Stimulated activated CD4-positive, alpha-beta T cell treated with anti-CD3 and anti-CD28 coated beads, Interleukin-4, amount 100 ng/mL, for 24 hours (primary cell): ENCODE results near the gene PLEKHG1.
A peak's percentile ranks its signal among the peaks of the same experiment; 100 is the strongest.

ENCODE experiments used
- DNase-seq: peaks from one replicate; pipeline ENCODE4 v3.0.0-alpha.2; 2020

Gene PLEKHG1

DNA sequence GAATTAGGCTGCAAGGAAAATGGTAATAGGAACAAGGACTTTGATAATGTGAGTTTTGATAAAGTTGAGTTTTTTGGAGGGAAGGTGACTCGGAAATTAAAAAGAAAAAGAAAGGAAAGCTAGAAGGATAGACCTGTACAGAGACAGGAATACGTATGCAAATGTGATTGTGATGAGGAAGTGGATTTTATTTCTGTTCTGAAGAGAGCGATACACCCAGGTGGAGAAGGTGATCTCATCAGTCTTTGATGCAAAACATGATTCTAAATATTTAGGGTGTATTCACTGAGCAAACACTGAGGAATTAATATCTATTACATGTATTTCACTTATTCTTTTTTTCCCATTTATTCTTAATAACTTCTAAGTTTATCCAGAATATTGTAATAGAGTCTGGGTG, 9.2 kb upstream of the PLEKHG1 start:
- no peak for DNase-seq

DNA sequence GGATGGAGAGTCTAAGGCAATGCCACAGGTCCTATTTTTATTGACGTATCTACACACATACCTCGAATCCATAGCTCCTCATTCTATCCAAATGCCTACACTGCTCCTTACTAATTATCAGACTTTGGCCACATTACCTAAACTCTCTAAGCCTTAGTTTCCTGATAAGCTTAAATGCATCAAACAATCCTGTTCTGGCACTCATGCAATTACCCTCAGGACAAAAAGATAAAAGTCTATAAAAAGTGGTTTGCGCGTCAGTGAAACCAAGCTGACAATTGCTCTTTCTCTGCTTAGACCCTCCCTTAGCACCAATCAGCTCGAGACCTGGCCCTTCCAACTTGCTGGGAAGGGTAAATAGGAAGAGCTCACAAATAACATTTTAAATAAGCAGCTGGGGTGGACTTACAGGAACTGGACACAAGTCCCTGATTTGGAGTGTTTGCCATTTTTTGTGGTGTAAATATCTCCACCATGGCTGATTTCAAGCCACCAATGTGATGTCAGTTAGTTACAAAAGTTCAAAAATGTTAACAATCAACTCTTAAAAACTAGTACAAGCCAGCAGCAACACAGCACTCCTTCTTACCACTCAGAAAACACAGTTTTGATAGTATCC, 7.2 kb upstream of the PLEKHG1 start:
- no peak for DNase-seq

DNA sequence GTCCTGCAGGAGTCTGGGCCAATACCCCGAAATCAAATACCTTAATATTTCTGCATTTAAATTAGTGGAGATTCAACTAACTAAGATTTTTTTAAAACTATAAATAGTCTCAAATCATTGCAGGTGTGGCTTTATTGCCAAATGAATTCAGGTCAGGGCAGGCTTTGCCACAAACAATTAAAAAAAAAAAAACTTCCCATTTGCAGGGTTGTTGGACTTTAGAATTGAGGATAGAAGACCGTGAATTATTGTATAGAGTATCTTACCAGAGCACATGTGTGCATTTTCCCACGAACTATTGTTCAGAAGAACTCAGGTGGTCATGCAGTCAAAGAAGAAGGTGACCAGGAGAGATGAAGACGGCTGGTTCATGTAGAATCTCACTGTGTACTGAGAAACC, 6.6 kb upstream of the PLEKHG1 start:
- no peak for DNase-seq

DNA sequence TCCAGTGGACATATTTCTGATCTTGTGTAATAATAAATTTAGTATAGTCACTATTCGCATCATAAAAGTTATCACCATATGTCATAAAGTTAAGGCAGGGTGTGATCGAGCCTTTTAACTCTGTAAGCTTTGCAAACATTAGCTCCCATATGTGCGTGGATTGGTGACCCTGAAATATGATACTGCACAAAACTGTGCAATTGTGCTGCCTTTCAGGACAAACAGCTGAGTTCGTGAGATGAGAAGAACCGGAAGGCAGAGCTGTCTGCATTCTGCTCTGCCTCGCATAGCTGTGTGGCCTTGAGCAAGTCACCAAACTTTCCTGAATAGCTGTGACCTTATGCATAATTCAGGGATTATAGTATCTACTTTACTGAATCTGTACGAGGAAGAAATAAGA, 3.2 kb upstream of the PLEKHG1 start:
- DNase-seq: no peak

DNA sequence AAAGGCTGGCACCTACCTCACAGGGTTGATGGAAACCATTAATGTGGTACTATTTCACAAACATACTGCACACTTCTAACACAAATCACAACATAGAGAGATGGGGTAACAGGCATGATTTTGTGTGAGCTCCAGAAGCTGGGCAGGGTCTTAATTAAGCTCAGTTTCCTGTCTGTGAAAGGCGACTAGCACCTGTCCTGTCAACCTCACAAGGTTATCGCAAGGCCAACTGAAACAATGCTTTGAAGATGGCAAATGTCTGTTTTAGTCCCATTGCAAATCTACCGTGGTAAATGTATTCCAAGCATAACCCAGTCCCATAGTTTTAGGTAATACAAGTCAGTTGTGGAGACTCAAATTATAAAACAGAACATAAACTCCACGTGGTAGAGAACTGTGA, 1.3 kb upstream of the PLEKHG1 start:
- no peak for DNase-seq

DNA sequence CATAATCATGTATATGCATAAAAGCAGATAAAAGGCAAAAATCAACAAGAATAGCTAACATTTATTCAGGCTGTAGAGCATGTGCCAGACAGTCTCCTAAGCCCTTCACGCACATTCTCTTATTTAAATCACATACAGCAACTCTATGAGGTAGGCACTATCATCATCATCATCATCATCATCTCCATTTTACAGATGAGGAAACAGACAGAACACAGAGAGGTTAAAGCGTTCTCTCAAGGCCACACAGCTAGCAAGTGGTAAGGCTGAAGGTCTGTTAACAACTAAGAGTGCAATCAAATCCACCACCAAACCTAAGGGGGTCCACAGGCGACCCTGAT, 857 bp upstream of the PLEKHG1 start:
- DNase-seq: no peak

DNA sequence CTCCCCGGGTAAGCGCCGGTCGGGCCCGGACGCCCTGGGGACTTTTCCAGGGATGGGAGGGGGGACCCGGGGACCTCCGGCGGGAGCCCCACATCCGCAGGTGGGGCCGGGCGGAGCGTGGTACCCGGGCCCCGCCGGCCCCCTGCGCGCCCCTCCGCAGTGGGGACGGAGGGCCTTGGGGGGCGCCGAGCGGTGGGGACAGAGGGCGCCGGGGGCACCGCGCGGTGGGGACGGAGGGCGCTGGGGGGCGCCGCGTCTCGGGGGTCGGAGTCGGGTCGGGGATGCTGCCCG, 270 bp downstream of the PLEKHG1 start:
- DNase-seq: no peak

DNA sequence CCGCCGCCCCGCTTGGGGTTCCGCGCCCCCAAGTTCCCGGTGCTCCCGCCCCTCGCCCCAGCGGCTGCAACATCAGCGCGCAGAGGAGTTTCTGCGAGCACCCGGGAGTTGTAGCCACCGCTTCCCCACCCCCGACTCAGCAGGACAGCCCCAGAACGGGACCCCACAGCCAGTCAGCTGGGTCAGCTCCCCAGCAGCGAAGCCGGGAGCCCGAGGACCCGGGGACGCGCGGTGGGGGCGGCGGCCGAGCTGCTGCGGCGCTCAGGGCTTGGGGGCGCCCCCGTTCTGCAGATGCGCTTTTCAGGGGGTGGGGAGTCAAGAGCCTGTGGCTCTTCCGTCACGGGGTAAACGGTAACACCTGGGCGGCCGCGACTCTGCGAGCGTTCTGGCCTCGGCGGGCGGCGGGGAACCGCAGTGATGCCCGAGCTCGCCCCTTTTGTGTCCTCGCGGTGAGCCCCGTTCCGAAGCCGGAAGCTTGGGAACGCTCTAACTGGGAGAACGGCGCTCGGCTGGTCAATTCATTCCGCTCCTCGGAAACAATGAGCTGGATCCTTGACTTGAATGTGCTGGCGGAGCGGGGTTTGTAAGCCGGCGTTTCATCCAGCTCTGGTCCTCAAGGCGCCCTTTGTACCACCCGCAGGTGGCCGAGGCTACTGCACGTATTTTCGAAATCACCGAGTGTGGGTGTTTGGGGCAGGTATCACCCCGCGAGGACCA, 774 bp downstream of the PLEKHG1 start:
- peak; percentile 70 for DNase-seq

DNA sequence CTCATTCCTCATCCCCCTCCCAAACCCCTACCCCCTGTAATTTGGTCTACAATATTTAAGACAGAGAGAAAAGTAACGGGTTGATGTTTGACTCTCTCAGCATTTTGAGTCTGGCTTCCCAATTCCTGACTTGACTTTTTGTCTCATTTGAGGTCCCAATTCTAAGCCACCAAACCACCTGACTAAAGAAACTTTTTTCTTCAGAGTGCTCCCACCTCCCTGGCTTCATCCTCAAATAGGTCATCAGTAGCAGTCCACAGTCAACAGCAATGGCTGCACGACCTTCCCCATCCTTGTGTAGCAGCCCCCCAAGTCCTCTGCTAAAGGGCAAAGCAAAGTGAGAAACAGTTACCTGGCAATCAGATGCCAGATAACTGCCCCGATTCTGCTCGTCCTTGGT, 1.8 kb downstream of the PLEKHG1 start:
- DNase-seq: no peak

DNA sequence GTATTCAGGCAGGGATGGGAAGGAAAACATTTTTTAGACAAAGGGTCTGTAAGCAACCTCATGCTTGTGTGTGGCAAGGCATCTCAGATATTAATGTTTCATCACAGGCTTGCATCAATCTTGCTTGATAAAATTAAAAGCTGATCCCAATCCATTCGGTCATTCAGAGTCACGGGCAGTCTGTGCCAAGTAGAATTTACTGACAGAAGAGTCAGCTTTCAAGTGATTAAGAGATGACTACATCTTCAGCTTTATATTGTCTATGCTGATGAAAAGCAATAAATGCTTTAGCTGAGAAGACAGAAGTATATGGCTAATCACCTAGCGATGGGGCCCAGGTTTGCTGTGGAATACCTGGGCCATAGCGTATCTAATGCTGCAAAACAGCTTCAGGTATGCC, 3.5 kb downstream of the PLEKHG1 start:
- DNase-seq: no peak

DNA sequence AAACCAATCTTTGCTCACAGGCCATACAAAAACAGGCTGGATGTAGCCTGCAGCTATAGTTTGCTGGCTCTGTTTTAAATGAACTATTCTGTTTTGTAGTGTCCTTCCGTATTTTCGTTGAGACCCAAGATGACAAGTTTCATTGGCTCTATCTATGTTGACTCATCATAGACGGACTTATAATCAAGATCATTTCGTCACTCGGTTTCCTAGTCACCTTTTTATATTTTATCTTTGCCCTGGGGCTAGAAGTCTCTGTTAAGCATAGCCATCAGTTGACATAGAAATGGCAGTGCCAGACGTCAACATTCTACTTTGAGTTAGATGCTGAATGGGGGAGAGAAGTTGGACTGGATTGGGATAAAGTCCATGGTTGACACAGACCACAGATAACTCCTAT, 4.8 kb downstream of the PLEKHG1 start:
- no peak for DNase-seq

DNA sequence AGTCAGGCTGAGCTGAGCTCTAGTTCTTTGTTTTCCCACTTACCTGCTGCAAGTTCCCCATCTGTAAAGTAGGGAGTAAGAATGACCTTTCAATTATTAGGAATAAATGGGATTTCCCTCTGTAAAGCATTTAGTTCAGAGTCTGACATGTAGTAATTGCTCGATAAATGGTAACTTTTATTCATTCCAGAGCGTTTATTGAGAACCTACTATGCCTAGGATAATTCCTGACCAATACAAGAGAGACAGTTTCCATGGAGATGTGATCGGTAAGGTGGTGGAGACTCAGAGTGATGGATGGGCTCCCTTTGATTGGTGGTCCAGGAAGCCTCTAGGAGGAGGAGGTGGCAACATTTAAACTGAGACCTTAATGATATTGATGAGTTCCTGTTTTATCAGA, 5.6 kb downstream of the PLEKHG1 start:
- no peak for DNase-seq

DNA sequence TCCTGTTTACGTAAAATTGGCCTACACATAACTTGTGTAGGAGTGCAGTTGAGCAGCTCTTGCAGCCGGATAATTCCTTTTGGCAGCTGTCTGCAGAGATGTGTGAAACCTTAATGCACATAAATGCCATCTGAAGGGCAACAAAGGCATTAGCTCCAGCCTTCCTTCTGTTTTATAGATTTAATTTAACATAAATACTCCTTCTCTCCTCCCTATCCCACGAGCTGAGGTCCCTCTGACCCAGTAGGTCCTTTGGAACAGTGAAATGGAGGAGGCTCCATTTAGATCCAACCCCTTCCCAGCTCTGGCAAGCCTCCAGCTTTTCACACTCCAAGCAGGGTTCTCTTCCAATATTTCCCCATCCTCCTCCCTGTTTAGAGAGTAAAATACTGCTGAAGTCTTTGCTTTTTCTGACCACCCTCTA, 6.5 kb downstream of the PLEKHG1 start:
- DNase-seq: no peak

DNA sequence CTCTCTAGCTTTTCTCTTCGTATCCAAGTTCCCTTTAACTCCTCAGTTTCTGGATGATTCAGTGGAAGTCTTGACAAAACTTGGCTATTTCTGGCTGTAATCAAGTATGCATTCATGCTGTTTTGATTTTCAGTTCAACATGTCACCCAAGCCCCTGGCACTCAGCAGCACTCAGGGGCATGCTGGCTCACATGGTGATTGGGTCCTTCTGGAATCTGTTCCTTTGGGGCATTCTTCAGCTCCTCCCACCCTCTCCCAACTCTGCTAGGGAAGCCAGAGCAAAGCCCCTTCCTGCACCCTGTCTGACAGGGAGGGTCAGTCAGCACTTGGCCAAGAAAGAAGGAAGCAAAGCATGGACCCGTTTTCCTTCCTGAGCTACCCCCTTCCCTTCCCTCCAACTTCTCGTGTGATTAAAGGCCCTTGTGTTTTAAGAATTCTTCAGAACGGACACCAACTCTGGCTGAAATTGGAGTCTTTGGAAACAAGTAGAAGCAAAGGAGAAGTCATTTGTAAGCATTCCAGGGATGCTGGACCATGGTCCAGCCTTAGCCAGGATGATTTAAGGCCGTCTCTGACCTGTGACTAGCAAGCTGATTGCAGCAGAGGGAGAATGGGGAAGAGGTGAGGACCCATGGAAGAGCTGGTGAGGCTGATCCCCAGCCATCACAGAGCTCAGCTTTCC, 7.1 kb downstream of the PLEKHG1 start:
- no peak for DNase-seq

DNA sequence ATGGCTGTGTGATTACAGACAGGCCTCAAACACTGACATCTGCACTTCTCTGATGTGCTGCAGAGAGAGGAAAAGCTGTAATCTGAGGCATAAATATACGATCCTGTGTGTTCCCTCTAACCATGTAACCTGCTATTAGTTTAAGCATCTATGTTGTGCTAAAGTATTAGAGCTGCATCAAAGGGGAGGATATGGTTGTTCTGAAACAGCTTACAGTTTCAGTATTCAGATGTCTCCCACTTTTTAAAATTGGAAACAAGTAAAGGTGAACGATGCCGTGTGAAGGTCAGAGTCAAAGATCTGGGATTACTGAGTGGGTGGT, 7.6 kb downstream of the PLEKHG1 start:
- DNase-seq: no peak

DNA sequence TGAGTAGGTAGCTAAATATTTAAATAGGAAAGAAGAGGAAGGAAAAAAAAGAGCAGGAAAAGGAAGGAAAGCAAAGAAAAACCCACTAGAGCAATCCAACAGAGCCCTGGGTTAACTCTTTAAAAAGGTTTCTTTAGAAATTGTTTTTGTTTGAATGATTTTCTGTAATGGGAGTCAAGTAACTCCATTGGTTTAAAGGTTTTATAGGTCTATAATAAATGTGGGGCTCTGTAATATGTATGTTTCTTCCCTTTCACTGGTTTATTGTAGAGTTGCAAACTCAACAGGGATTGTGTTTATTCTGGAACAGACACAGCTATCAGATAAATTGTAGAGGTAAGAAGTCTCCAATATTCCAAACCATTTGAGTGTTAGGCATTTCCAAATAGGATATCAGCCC, 10.9 kb downstream of the PLEKHG1 start:
- DNase-seq: no peak

DNA sequence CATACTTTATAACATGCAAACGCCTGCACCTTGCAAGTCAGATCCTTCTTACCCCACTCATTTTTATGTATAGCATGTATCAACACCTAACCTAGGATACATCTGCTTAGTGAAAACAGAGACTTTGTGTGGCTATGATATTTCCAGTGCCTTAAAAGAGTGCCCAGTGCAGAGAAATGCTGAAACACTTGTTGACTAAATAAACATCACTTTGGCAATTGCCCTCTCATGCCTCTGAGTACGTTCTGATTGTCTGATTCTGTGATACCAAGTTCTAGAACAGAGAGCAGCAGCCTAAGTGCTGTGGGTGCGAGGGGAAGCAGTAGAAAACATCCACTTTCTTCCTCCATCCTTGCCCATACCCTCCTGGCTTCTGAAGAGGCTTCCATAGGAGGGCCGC, 13.6 kb downstream of the PLEKHG1 start:
- DNase-seq: no peak

DNA sequence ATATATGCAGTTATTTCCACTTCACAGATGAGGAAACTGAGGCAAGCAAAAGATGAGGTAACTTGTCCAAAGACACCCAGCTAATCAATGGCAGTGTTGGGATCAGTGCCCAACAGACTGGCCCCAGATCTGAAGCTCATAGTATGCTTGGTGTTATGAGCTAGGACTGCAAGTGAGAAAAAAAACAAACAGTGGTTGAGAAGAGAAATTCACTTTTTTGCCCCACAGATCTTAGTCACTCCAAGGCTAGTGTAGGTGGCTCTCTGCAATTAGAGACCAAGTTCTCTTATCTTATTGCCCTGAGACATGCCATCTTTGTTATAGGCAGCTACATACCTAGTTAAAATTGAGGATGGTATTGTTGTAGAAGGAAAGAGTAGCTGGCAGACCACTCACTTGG, 16.3 kb downstream of the PLEKHG1 start:
- no peak for DNase-seq

DNA sequence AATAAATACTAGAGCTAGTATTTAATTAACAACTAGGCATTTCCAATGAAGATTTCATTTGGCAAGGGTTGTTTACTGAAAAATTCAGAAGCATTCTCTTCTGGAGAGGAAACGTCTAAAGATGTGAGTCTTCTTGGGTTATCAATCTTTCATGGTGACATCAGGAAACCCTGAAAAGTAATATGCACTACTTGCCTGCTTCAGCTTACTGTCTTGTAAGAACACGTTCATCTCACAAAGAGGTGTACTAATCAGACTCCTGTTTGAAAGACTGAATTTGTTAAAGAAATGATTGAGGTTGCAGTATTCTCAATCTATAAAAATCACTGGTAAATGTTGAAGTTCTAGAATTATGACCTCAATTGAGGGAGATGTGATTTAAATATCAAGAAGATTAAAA, 16.9 kb downstream of the PLEKHG1 start:
- no peak for DNase-seq

DNA sequence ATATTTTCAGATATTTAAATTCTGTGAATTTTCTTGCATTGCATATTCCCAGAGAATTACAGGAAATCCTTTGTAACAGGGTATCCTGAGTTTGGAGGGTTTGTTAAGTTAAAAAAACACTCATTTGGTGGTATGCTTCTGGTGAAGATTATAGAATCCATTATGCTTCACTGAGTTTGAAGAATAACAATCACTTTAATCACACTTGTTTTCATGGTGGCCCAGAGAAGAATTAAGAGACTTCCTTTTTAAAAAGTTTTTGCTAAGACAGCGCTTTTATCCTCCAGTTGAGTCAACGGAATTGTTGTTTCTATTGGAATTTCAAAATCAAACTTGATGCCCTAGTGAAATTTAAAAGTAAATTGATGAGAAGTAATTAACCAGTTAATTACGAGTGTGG, 17.4 kb downstream of the PLEKHG1 start:
- no peak for DNase-seq

DNA sequence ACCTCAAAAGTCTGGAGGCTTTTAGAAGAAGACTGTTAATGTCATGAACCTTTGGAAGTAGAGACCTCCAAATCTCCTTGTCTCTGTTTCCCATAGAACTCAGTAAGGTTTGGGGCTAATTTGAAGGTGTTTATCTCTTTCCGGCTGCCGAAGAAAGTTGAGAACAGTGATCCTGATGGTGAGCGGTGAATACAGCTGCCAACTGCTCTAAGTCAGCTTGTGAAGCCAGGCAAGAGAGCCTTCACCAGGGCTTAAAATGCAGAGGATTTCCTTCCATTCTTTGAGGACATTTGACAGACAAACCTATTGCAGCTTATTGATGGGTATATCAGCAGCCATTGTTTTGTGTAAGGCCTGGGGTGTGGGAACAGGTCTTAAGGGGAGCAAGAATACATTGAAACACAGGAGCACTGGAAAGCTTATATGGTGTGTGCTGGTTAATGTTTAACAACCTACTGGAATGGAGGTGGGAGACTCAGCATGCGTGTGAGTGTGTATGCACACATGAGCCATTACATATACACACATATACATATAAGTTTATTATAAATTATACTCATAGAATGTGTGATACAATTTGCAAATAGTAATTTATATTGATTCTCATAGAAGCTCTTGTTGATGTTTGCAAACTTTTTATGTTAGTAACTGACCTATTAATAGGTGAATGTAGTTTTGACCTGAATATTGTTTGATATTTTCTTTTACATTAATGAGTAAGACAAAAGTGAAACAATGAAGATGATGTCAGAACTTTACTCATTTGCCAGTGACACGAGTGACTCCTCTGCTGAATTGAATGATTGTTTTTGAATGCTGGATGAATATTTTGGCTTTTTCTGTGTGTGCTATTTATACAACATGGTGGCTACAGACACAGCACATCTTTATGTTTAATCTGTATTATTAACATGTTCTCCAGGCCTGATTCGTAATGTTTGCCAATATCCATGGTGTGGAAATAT, 18.1 kb downstream of the PLEKHG1 start:
- DNase-seq: no peak

DNA sequence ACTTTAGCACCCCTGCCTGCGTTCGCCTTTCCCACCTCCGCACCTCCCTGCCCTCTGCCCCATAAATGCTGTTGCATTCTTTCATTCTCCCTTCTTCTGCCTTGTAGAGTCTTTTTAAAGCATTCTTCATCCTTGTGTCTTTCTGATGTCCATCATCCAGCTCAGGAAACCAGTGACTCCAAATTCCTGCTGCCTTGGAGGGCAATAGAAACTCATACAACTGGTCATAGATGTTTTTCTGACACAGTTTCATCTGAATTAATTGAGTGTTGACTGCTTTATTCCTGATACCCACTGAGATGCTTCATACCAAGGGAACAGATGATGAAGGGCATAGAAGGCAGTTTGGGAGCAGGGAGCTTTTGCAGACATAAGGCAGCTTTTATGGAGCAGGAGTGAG, 19.6 kb downstream of the PLEKHG1 start:
- no peak for DNase-seq

DNA sequence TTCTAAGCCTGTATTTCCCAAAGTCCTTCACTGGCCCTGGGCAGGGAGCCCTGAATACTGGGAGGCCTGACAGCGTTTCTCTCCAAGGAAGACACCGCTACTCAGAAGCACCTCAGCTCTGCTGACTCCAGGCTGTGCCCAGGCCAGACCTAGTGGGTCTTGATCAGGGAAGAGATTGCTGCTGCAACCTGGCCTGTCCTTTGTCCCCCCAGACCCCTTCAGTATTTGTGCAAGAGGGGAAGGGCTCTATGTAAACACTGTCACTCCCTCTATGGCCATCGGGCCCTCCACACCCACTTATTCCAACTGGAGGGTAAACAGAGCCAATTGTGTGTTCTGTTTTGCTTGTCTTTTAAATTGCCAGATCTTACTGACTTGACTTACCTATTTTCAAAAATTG, 20.6 kb downstream of the PLEKHG1 start:
- no peak for DNase-seq

DNA sequence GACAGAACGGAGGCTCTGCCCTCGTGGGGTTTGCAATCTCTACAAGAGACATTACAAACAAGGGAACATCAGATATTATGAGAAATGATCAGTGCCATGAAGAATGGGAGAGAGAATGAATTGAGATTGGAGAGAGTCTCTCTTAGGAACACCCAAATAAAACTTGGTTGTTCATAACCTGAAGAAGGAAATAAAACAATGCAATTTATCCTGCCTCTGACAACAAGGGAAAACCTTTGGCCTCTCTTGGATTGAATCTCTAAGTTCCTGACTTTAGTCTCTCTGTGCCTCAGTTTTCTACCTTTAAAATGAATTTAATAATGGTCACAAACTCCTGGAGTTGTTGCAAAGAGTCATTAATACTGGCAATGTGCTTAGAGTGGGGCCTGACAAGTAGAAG, 21.1 kb downstream of the PLEKHG1 start:
- no peak for DNase-seq
